ENCODE data around the gene LDLRAD4.
A peak's percentile ranks its signal among the peaks of the same experiment; 100 is the strongest.
"Not testable (repeated sequence)": the region's sequence is repeated elsewhere in the genome, so short reads cannot be mapped to it uniquely, and the experiment has no call there.

LDLRAD4 gene

GRCh38 chr18:13313006-13313686, 94.6 kb downstream of the LDLRAD4 start:
- peak; percentile 20 for DNase-seq

DNA sequence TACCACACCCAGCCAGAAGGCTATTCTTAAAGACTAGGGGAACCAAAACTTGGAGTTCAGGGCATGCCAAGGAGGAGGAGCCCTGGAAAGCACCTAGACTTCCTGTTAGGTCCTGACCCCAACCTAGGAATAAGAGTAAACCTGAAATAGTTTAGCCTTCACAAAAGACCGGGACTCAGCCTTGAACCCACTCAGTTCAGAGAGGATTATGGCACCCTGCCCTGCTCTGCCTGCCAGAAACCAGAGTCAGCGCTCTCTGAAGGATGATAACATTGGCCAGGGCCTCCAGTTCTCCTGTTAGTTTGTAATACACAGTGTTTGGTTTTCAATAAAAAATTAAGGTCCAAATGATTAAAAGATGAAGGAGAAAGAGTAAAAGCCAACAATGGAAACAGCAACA, 96.4 kb downstream of the LDLRAD4 start:
- DNase-seq = no peak

DNA sequence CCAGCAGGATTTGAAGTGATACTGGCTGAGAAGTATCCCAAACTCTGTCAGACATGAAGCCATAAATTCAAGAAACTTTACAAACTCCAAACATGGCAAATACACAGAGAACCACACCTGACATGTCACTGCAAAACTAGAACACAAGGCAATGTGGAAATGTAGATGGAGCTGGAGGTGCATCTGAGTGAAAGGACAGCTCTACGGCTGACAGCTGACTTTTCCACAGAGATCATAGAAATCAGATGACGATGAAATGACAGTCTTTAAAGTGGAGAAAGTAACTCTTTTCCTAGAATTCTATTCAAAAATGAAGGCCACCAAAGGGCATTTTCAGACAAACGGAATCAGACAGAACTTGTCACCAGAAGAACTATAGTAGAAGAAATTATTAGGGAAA, 97.5 kb downstream of the LDLRAD4 start:
- DNase-seq = no peak

DNA sequence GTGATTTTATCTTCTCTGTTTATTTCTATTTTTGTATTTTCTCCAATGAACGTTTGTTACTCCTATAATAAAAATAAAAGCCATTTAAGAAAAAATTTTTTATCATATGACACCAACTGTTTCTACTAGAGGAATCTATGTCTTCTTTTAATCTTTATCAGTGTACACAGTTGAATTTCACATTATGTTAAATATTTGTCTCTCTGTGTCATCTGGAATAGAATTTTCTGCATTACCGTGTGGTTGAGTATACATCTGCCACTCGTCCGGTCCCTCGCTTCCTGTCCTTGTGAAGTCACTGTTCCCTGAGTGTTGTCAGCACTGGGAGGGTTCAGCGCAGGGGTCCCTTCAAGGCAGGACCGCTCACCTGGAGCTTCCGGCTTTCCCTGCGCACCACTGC, 99.2 kb downstream of the LDLRAD4 start:
- DNase-seq = no peak

GRCh38 chr18:13318731-13319501, 100.4 kb downstream of the LDLRAD4 start:
- no peak for DNase-seq

GRCh38 chr18:13319629-13320028, 101.1 kb downstream of the LDLRAD4 start:
- no peak for DNase-seq

GRCh38 chr18:13320096-13320495, 101.5 kb downstream of the LDLRAD4 start:
- no peak for DNase-seq

GRCh38 chr18:13320891-13321425, 102.4 kb downstream of the LDLRAD4 start:
- DNase-seq = no peak

DNA sequence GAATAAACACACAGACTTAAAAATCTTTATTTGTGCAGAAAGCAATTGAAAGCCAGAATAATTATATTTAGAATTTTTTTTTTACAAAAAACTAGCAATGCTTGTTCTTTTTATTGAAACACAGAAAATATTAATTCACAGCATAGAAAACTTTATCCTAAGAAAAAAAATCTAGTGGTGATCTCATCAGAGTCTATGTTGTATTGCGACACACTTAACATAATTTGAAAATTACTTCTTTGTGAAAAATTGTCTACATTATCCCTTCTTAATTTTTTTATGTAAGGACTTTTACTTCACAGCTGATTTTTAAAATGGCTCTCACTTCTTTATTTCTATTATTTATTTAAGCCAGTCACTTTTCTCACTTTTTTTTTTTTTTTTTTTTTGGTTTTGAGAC, 103.4 kb downstream of the LDLRAD4 start:
- no peak for DNase-seq

- no peak for DNase-seq
These were observed 104.6 kb downstream of the LDLRAD4 start for GRCh38 chr18:13323186-13323585.

DNA sequence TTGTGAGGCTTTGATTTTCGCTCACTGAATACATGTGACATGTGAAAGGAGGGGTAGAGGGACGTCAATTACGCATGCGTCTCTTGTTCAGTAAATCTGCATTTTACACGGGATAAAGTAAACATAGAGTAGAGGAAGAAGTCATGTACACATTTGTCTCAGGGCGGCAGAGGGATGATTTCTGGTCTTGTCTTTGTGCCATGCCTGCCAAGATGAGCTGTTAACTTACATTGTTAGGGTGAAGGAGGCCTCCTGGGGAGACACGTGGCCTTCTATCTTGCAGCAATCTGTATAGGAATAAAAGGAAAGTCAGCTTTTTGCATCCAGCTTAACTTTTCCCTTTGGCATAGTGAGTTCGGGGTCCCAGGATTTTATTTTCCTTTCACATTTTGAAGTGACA, 106.3 kb downstream of the LDLRAD4 start:
- DNase-seq = no peak

DNA sequence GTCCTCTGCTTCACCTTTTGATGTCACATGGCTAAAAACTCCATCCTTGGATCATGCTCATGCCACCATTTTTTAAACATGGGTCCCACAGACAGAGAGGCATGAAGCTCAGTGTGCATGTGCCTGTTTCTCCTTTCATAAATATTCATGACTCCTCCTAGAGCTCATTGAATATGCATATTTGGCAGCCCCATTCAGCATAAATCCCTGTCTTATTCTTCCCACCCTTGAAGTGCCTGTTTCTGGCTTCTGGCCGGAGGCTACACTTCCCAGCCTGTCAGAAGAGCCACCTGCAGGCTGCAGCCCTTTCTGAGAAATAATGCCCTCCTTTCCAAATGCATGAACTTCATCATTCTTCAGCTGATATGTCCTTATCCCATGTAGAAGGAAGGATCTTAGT, 109.7 kb downstream of the LDLRAD4 start:
- DNase-seq = no peak

DNA sequence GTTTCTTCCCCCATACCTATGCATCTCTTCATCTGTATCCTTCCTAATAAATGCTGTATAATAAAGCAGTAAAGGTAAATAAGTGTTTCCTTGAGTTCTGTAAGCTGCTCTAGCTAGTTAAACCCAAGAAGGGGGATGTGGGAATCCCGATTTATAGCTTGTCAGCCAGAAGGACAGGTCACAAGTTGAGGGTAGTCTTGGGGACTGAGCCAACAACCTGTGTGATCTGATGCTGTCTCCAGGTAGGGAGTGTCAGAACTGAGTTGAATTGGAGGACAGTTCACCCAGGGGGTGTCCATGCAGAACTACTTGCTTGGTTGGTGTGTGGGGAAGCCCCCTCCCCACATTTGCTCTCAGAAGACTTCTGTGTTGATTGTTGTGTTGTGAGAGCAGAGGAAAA, 112.4 kb downstream of the LDLRAD4 start:
- DNase-seq = no peak

DNA sequence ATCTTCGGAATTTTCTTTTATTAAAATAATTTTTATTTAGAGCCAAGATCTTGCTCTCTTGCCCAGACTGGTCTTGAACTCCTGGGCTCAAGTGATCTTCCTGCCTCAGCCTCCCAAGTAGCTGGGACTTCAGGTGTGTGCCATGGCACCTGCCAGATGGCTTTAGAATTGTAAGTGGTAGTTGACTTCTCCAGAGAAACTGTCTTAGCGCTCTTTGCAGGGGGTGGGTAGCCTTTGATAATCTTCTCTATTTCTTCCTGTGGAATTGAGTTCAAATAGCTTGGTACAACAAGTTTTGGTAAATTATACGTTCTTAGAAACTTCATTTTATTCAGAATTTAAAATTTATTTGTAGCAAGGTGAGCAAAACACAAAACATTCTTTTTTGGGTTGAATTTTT, 113.3 kb downstream of the LDLRAD4 start:
- DNase-seq = no peak

DNA sequence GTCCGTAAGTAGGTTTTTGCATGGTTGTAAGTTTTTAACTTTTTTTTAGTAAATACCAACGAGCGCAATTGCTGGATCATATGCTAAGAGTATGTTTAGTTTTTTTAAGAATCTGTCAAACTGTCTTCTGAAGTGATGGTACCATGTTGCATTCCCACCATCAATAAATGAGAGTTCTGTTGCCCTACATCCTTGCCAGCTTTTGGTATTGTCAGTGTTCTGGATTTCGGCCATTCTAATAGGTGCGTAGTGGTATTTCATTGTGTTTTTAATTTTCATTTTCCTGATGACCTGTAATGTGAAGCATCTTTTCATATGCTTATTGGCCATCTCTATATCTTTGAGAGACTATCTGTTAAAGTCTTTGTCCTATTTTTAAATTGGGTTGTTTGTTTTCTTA, 114.3 kb downstream of the LDLRAD4 start:
- no peak for DNase-seq

- DNase-seq = no peak
These were observed 117.3 kb downstream of the LDLRAD4 start for GRCh38 chr18:13335903-13336302.

- DNase-seq = no peak
These were observed 118.3 kb downstream of the LDLRAD4 start for GRCh38 chr18:13336841-13337240.

DNA sequence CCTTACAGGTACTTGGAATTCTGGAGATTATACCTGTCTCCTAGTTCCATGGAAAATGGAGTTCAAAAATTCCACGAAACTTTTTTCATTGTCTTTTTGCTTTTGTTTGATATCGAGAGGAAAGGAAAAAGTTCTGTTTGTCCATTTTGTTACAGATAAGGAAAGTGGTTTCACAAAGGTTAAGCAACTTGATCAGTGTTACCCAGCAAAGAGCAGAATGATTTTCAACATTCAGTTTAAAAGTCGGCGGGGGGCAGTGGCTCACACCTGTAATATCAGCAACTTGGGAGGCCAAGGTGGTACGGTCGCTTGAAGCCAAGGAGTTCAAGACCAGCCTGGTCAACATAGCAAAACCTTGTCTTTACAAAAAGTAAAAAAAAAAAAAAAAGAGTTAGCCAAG, 118.8 kb downstream of the LDLRAD4 start:
- no peak for DNase-seq

DNA sequence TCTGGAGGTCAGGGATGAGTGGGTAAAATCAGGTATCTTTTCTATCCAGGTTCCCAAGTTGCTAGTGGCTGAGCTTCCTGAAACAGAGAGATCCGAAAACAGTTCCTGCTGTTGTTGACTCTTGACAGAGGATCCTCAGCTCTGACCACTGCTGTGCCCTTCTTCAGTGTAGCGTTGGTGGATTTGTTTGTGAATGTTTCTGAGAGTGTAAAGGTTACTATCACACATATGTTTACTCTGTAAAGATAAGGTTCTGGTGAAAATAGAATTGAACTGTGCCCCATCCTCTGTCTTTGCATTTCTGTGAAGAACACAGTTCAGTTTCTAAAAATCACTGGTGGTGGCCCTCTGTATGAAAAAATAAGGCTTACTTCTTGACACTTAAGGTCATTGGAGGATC, 119.8 kb downstream of the LDLRAD4 start:
- no peak for DNase-seq

DNA sequence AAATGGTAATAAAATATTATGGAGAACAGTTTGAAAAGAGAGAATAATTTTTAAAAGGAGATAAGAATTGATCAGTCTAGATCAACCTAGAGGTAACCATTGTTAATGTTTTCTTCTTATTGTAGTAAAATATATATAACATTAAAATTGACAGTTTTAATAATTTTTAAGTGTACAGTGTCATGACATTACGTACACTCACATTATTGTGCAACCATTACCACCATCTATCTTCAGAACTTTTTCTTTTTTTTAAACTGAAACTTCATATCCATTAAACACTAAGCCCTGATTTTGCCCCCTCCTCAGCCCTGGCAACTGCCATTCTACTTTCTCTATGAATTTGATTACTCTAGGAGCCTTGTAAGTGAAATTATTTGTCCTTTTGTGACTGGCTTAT, 121.1 kb downstream of the LDLRAD4 start:
- DNase-seq = no peak

- DNase-seq = not testable (repeated sequence)
These were observed 127.9 kb downstream of the LDLRAD4 start for GRCh38 chr18:13346449-13346848.

GRCh38 chr18:13353084-13353823, 134.7 kb downstream of the LDLRAD4 start:
- no peak for DNase-seq

DNA sequence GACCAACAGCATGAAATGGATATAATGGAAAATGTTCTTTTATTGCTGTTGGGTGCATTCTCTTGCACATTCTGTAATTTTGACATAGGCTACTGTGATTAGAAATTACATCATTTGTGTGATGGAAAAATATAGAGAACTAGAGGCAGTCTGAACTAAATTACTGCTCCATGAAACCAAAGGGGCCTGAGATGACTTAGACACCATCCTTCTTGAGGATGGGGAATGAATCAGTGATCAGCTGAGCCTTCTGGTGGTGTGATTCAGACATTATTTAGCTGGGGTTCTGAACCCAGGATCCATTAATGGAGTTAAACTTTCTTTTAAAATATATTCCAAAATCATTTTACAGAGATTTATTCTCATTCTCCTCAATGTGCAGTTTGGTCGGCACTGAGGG, 135.8 kb downstream of the LDLRAD4 start:
- no peak for DNase-seq

GRCh38 chr18:13356032-13356431, 137.5 kb downstream of the LDLRAD4 start:
- DNase-seq = no peak

Data from right forelimb (tissue), 1 donor.